ENCODE results near the gene CYP2R1.

CYP2R1 gene

DNA sequence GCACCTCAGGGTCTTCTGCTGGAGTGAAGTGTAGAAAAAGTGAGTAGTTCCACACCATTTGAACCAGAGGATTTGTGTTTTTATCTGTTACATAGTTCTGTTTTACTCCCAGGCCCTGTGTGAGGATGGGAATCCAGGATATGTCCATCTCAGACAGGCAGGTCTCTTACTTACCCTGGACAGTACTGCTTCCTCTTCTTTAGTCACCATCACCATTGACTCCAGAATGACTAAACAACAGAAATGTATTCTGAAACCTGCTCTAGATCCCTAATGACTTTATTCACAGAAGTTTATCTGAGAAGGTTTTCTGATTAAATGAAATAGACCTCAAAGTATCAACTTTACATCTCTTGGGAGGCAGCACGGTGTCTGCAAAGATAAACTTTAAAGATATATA, 33.6 kb downstream of the CYP2R1 start:
- Histone ChIP-seq H3K4me3 (ENCODE audit: insufficient read depth, low read length, poor library complexity, severe bottlenecking) (no peak overlapping the region), H3K27ac (ENCODE audit: low read depth, low read length) (no peak overlapping the region), H3K9me2 (replicated peaks; ENCODE audit: insufficient read depth, low read length) (no peaks in the 10 kb centered on the region), H3K4me2 (ENCODE audit: low read depth, low read length, poor library complexity, severe bottlenecking) (no peak overlapping the region), H3K36me3 (ENCODE audit: low read length) (no peaks in the 10 kb centered on the region), H3F3A (ENCODE audit: insufficient read depth) (no peaks in the 10 kb centered on the region), H3K9me3 (ENCODE audit: insufficient read depth, low read length) (no peaks in the 10 kb centered on the region), H3K9ac (ENCODE audit: low read length) (no peak overlapping the region), H2AFZ (ENCODE audit: low read depth, low read length, severe bottlenecking) (no peak overlapping the region), H3K27me3 (ENCODE audit: low read length) (no peaks in the 10 kb centered on the region), H4K20me1 (ENCODE audit: low read depth, low read length) (no peaks in the 10 kb centered on the region), H3K79me2 (ENCODE audit: insufficient read depth, low read length) (no peaks in the 10 kb centered on the region)
- TF ChIP-seq EZH2phosphoT487 (conservative IDR thresholded peaks at IDR 0.05; ENCODE audit: low read length) = no peak
- TF ChIP-seq, protein P1, sequence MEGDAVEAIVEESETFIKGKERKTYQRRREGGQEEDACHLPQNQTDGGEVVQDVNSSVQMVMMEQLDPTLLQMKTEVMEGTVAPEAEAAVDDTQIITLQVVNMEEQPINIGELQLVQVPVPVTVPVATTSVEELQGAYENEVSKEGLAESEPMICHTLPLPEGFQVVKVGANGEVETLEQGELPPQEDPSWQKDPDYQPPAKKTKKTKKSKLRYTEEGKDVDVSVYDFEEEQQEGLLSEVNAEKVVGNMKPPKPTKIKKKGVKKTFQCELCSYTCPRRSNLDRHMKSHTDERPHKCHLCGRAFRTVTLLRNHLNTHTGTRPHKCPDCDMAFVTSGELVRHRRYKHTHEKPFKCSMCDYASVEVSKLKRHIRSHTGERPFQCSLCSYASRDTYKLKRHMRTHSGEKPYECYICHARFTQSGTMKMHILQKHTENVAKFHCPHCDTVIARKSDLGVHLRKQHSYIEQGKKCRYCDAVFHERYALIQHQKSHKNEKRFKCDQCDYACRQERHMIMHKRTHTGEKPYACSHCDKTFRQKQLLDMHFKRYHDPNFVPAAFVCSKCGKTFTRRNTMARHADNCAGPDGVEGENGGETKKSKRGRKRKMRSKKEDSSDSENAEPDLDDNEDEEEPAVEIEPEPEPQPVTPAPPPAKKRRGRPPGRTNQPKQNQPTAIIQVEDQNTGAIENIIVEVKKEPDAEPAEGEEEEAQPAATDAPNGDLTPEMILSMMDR (IDR thresholded peaks at IDR 0.05; ENCODE audit: insufficient read depth, low read length, poor library complexity, severe bottlenecking) = no peak

DNA sequence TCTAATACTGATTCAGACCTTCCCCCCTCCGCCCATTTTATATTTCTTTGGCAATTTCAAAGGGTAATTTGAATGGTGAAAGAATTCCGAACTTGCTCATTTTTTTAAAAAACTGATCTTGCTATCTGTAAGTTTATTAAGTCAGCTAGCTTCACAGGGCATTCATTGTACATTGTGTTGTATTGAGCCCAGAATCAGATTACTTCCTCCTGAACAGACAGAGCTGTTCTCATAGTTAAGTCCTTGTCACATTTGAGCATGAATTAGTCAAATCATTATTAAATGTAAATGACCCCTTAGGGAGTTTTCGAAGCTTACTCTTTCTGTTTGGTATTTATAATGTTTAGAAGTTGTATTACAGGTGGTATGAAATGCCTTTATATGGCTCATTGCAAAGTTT, 34.4 kb downstream of the CYP2R1 start:
- Histone ChIP-seq H3F3A (ENCODE audit: insufficient read depth) (no peaks in the 10 kb centered on the region), H3K27ac (ENCODE audit: low read depth, low read length) (no peak overlapping the region), H3K9me2 (replicated peaks; ENCODE audit: insufficient read depth, low read length) (no peaks in the 10 kb centered on the region), H3K9me3 (ENCODE audit: insufficient read depth, low read length) (no peaks in the 10 kb centered on the region), H2AFZ (ENCODE audit: low read depth, low read length, severe bottlenecking) (no peak overlapping the region), H3K4me2 (ENCODE audit: low read depth, low read length, poor library complexity, severe bottlenecking) (no peak overlapping the region), H3K79me2 (ENCODE audit: insufficient read depth, low read length) (no peaks in the 10 kb centered on the region), H4K20me1 (ENCODE audit: low read depth, low read length) (no peaks in the 10 kb centered on the region), H3K4me3 (ENCODE audit: insufficient read depth, low read length, poor library complexity, severe bottlenecking) (no peak overlapping the region), H3K27me3 (ENCODE audit: low read length) (no peaks in the 10 kb centered on the region), H3K9ac (ENCODE audit: low read length) (no peak overlapping the region), H3K36me3 (ENCODE audit: low read length) (no peaks in the 10 kb centered on the region)
- TF ChIP-seq EZH2phosphoT487 (conservative IDR thresholded peaks at IDR 0.05; ENCODE audit: low read length) = no peak
- TF ChIP-seq, protein P1 (IDR thresholded peaks at IDR 0.05; ENCODE audit: insufficient read depth, low read length, poor library complexity, severe bottlenecking) = no peak

DNA sequence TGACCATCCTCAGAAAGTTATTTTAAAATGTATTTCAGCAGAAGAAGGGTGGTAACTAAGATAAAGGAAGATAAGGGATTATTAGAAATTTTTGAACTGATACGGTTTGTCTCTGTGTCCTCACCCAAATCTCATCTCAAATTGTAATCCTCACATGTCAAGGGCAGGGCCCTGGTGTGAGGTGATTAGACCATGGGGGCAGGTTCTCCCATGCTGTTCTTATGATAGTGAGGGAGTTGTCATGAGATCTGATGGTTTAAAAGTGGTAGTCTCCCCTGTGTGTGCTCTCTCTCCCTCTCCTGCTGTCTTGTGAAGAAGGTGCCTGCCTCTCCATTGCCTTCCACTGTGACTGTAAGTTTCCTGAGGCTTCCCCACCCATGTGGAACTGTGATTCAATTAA, 36.1 kb downstream of the CYP2R1 start:
- no peak overlapping the region for H3K27ac ChIP-seq (ENCODE audit: low read depth, low read length)
- no peaks in the 10 kb centered on the region for H3F3A ChIP-seq (ENCODE audit: insufficient read depth)
- no peaks in the 10 kb centered on the region for H3K36me3 ChIP-seq (ENCODE audit: low read length)
- H3K9ac ChIP-seq (ENCODE audit: low read length) = no peak overlapping the region
- no peak overlapping the region for H3K4me3 ChIP-seq (ENCODE audit: insufficient read depth, low read length, poor library complexity, severe bottlenecking)
- H3K9me3 ChIP-seq (ENCODE audit: insufficient read depth, low read length) = no peaks in the 10 kb centered on the region
- H3K9me2 ChIP-seq (replicated peaks; ENCODE audit: insufficient read depth, low read length) = no peaks in the 10 kb centered on the region
- H2AFZ ChIP-seq (ENCODE audit: low read depth, low read length, severe bottlenecking) = no peak overlapping the region
- no peak for TF ChIP-seq EZH2phosphoT487 (conservative IDR thresholded peaks at IDR 0.05; ENCODE audit: low read length)
- TF ChIP-seq, protein P1 (IDR thresholded peaks at IDR 0.05; ENCODE audit: insufficient read depth, low read length, poor library complexity, severe bottlenecking) = no peak
- no peaks in the 10 kb centered on the region for H3K79me2 ChIP-seq (ENCODE audit: insufficient read depth, low read length)
- H4K20me1 ChIP-seq (ENCODE audit: low read depth, low read length) = no peaks in the 10 kb centered on the region
- H3K27me3 ChIP-seq (ENCODE audit: low read length) = no peaks in the 10 kb centered on the region
- H3K4me2 ChIP-seq (ENCODE audit: low read depth, low read length, poor library complexity, severe bottlenecking) = no peak overlapping the region

Measured in SU-DHL-6 (cell line).